ENCODE results near the gene CFL1.
"Not testable (repeated sequence)": the region's sequence is repeated elsewhere in the genome, so short reads cannot be mapped to it uniquely, and the experiment has no call there.

CFL1 gene

DNA sequence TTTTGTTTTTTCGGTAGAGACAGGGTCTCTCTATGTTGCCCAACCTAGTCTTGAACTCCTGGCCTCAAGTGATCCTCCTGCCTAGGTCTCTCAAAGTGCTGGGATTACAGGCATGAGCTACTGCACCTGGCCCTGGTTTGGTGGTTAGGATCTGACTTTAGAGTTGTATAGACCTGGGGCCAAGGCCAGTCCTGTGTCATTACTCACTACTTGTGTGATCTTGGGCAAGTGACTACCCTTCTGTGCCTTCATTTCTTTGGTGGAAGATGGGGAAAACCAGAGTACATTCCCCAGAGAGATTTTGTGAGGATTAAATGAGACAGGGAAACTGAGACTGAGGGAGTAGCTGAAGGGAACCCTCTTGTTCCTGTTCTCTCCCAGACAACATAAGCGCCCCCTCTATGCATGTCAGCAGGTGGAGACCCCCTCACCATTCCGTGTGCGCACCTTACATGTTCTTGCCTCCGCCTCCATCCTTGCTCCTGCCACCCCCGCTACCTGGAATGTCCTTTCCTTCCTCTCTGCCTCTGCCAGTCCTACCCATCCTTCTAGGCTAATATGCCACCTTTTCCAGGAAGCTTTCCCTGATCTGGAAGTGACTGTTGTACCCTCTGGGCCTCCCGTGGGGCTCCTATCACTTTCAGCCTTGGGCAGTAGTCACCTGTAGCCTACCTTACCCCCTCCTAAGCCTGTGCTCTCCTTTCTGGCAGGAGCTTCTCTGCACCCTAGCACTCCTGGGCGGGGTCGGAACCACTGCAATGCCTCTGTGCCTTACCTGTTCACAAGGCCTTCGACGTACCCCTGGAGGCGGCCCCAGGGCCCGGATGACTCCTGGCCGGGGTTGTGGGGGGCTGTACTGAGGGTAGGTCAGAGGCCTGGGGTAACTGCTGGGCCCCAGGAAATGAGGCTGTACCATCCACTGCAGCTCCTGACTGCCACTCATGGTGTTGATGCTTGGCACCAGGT, 38.3 kb upstream of the CFL1 start:
- H3K27me3 ChIP-seq: no peaks in the 10 kb centered on the region

DNA sequence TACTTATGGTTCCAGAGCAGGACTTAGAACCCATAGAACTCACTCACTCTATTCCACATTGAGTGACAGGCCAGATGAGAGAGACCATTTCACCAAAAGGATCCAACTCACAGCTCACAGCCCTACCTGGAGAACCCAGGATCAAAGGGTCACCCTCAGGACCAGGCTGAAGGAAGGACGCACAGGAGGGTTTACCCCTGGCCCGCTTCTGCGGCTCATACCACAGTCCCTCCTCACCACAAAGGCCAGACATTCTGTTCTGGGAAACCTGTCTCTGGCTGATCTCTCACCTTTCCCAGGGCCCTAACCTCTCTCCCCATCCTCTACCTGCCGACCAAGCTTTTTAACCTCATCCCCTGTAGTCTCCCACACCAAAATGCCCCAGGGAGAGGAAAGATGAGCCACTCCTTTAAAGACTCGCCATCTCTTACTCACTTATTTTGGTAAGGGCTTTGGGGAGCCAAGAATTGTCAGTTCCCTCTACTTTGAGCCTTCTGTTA, 37.6 kb upstream of the CFL1 start:
- Histone ChIP-seq H3K27ac (no peak overlapping the region), H3K36me3 (no peaks in the 10 kb centered on the region), H3K4me3 (no peak overlapping the region), H3K9me3 (no peaks in the 10 kb centered on the region), H3K4me1 (peaks cover 6 to 46% (median 41%) of the 10 kb centered on the region in 4 donors), H3K27me3 (no peaks in the 10 kb centered on the region)
- no peak for DNase-seq
- TF ChIP-seq, protein P1, sequence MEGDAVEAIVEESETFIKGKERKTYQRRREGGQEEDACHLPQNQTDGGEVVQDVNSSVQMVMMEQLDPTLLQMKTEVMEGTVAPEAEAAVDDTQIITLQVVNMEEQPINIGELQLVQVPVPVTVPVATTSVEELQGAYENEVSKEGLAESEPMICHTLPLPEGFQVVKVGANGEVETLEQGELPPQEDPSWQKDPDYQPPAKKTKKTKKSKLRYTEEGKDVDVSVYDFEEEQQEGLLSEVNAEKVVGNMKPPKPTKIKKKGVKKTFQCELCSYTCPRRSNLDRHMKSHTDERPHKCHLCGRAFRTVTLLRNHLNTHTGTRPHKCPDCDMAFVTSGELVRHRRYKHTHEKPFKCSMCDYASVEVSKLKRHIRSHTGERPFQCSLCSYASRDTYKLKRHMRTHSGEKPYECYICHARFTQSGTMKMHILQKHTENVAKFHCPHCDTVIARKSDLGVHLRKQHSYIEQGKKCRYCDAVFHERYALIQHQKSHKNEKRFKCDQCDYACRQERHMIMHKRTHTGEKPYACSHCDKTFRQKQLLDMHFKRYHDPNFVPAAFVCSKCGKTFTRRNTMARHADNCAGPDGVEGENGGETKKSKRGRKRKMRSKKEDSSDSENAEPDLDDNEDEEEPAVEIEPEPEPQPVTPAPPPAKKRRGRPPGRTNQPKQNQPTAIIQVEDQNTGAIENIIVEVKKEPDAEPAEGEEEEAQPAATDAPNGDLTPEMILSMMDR (IDR thresholded peaks at IDR 0.05): no peak
- intact Hi-C loops (cut with DNase I; ENCODE audit: low total_unique reads): no loop called here

More for the DNA sequence above, 38.3 kb upstream of the CFL1 start:
- no peak overlapping the region for H3K4me3 ChIP-seq
- TF ChIP-seq, protein P1 (IDR thresholded peaks at IDR 0.05): no peak
- H3K4me1 ChIP-seq: peaks cover 6 to 46% (median 41%) of the 10 kb centered on the region in 4 donors
- no peak overlapping the region for H3K27ac ChIP-seq
- intact Hi-C loops (cut with DNase I; ENCODE audit: low total_unique reads): no loop called here
- H3K9me3 ChIP-seq: no peaks in the 10 kb centered on the region
- no peak for DNase-seq
- H3K36me3 ChIP-seq: no peaks in the 10 kb centered on the region

DNA sequence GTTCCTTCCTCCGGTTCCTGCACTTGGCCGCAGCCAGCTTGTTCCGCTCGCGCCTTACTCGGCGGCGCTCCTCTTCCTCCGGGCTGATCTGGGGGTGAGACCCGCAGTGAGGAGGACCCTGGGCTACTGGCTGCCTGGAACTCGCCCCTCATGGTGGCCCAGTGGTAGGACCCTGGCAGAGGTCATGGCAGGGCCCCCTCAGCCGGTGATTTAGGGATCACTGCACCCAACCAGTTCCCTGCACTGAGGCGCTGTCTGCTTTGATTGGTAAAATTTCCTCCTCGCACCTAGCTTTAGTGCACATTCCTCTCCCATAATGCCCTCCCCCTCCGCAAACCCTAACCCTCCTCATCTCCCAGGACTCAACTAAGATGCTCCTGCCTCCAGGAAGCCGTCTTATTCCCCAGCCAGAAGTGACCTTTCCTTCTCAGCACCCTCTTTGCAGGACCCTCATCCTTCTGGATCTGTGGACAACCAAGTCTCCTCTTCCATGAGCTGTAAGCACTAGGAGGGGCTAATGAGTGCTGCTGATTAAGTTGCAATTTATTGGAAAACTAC, 36.1 kb upstream of the CFL1 start:
- Histone ChIP-seq H3K4me3 (peak overlapping the region in 1 of 2 donors; percentile 25), H3K36me3 (no peaks in the 10 kb centered on the region), H3K27me3 (no peaks in the 10 kb centered on the region), H3K9me3 (no peaks in the 10 kb centered on the region), H3K27ac (peak overlapping the region; percentile 93 to 95), H3K4me1 (peaks cover 6 to 48% (median 40%) of the 10 kb centered on the region in 4 donors)
- intact Hi-C loops (cut with DNase I; ENCODE audit: low total_unique reads): no loop called here
- TF ChIP-seq, protein P1 (IDR thresholded peaks at IDR 0.05): no peak
- DNase-seq: peak in 1 of 2 donors; percentile 76

DNA sequence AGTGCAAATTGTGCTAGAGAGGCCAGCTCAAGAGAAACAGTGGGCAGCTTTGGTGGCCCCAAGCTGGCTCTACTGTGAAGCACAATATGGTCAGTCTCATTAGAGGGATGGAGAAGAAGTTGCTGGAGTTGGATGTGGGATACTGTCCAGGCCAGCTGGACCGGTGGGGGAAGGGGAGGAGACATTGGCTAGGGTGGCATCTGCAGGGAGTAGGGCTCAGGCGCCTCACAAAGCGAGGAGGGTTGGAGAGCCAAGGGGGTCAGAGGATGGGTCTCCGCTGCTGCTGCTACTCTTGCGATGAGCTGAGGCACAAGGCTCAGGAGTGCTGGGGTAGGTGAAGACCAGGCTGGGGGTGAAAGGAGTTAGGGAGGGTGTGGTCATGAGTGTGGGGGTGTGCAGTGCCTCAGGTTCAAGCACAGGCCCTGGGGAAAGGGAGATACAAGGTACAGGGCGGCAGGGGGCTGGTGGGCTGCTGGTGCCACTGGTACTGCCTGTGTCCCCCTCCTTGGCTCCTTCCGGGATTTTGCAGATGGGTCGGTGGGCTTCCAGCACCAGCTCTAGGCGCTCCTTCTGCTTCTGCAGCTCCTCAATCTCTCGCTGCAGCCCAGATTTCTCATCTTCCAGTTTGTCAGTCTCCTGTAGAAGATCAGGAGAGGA, 34.8 kb upstream of the CFL1 start:
- no peak overlapping the region for H3K4me3 ChIP-seq
- H3K27ac ChIP-seq: peak overlapping the region; percentile 93 to 95
- no peak for DNase-seq
- intact Hi-C loops (cut with DNase I; ENCODE audit: low total_unique reads): no loop called here
- H3K36me3 ChIP-seq: no peaks in the 10 kb centered on the region
- no peaks in the 10 kb centered on the region for H3K9me3 ChIP-seq
- H3K4me1 ChIP-seq: peaks cover 6 to 52% (median 43%) of the 10 kb centered on the region in 4 donors
- TF ChIP-seq, protein P1 (IDR thresholded peaks at IDR 0.05): no peak
- no peaks in the 10 kb centered on the region for H3K27me3 ChIP-seq

DNA sequence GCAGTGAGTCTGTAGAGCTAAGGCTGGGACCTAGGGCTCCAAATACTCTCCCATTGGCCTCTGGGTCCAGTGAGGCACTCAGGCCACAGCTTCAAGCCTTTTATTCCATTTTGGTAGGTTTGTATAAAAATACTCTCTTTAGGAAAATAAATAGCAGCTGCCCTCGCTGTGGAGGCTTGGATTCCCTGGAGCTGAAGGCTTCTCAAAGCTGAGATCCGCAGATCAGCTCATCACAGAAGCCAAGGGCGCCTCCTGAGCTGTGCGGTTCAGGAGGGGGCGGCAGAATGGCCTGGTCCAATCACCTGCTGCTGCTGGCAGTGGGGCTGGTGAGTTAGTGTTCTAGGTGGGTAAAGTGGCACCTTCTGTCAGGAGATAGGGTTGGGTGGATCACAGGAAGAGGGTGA, 34.2 kb upstream of the CFL1 start:
- Histone ChIP-seq H3K27ac (peak overlapping the region; percentile 93 to 95), H3K4me1 (peaks cover 6 to 59% (median 49%) of the 10 kb centered on the region in 4 donors), H3K4me3 (peak overlapping the region; percentile 61 to 83)
- DNase-seq; intact Hi-C loops (cut with DNase I; ENCODE audit: low total_unique reads); H3K36me3 ChIP-seq; H3K9me3 ChIP-seq; H3K27me3 ChIP-seq: not testable (repeated sequence)
